H1 (cell line): ENCODE results near the gene RASSF4. TPM values are rescaled to one million over a fixed set of nuclear protein-coding genes. Genes with fewer than 3 reads are reported as not detected.
A peak's percentile ranks its signal among the peaks of the same experiment; 100 is the strongest.

Experiments used
- CTCF ChIA-PET: fragments of 300-600 bp; sonication (Branson Sonifier 250); formaldehyde crosslinking; loops from one replicate; lab custom pipeline; 2021; ENCODE audit not compliant: partially characterized antibody; lab: Charles Lee
- POLR2A ChIA-PET: fragments of 300-600 bp; sonication (Branson Sonifier 250); formaldehyde crosslinking; loops from one replicate; lab custom pipeline; 2021; ENCODE audit warnings: inconsistent platforms; ENCODE audit not compliant: partially characterized antibody; lab: Charles Lee
- DNase-seq, 2 experiments: peaks; one replicate each; pipeline versions ENCODE4 v3.0.0 to v3.0.0-alpha.2; 2010 to 2022; ENCODE audit warnings: low spot score in 2 of 2, low read depth in 1 of 2, mixed read lengths in 1 of 2
- FAIRE-seq: peaks from 2 replicates; lab custom pipeline; 2011; peaks lifted over from hg19 to GRCh38; lab: Jason Lieb, UNC
- H2AFZ ChIP-seq: 2 replicates; pipeline ENCODE4 v1.8.1; 2012; ENCODE audit warnings: low read length, inconsistent platforms
- H2AK5ac ChIP-seq: 2 replicates; pipeline ENCODE4 v1.6.1; 2013; ENCODE audit warnings: low read depth, low read length
- H2BK120ac ChIP-seq: replicated peaks from 2 replicates; pipeline ENCODE3; 2013; ENCODE audit warnings: low read depth, low read length, inconsistent platforms
- H2BK12ac ChIP-seq: 2 replicates; pipeline ENCODE4 v1.6.1; 2013; ENCODE audit warnings: low read depth, low read length
- H2BK15ac ChIP-seq: 2 replicates; pipeline ENCODE4 v1.6.1; 2013; ENCODE audit warnings: low read length
- H2BK20ac ChIP-seq: 2 replicates; pipeline ENCODE4 v1.6.1; 2013; ENCODE audit warnings: low read length
- H2BK5ac ChIP-seq: 2 replicates; pipeline ENCODE4 v1.6.1; 2013; ENCODE audit warnings: low read depth, low read length
- H3K14ac ChIP-seq: 2 replicates; pipeline ENCODE4 v1.6.1; 2013; ENCODE audit warnings: inconsistent platforms; ENCODE audit not compliant: insufficient read length
- H3K18ac ChIP-seq: 2 replicates; pipeline ENCODE4 v1.6.1; 2013; ENCODE audit warnings: low read length; ENCODE audit errors: extremely low read depth
- H3K23ac ChIP-seq: 2 replicates; pipeline ENCODE4 v1.6.1; 2013; ENCODE audit warnings: inconsistent platforms; ENCODE audit not compliant: insufficient read length
- H3K23me2 ChIP-seq: 2 replicates; pipeline ENCODE4 v1.6.1; 2013; ENCODE audit warnings: low read depth, low read length
- H3K27ac ChIP-seq: 2 replicates; pipeline ENCODE4 v1.6.1; 2011; ENCODE audit warnings: low read depth, low read length, inconsistent platforms
- H3K27me3 ChIP-seq, 4 experiments: replicated peaks in 1 of 4; 1 replicate in 1 of 4; 2 replicates in 3 of 4; pipeline versions ENCODE4 v1.6.1 to v1.8.1; 2011 to 2013; ENCODE audit warnings: low read length in 3 of 4, mild to moderate bottlenecking in 3 of 4, inconsistent platforms in 2 of 4, mixed read lengths in 2 of 4, moderate library complexity in 1 of 4; ENCODE audit not compliant: control insufficient read depth in 3 of 4, insufficient read depth in 3 of 4; ENCODE audit errors: extremely low read depth in 1 of 4
- H3K36me3 ChIP-seq, 4 experiments: 2 replicates each; pipeline versions ENCODE4 v1.6.1 to v1.8.1; 2011 to 2013; ENCODE audit warnings: mild to moderate bottlenecking in 4 of 4, low read length in 3 of 4, moderate library complexity in 2 of 4, control low read depth in 1 of 4, inconsistent platforms in 1 of 4; ENCODE audit not compliant: insufficient read depth in 4 of 4, control insufficient read depth in 2 of 4
- H3K4ac ChIP-seq: replicated peaks from 2 replicates; pipeline ENCODE3; 2013; ENCODE audit warnings: low read length, low read depth, mixed read lengths, inconsistent platforms; ENCODE audit not compliant: insufficient read length
- H3K4me1 ChIP-seq, 4 experiments: replicated peaks in 1 of 4; 1 replicate in 1 of 4; 2 replicates in 3 of 4; pipeline versions ENCODE4 v1.6.1 to v1.8.1; 2011 to 2013; ENCODE audit warnings: low read length in 3 of 4, inconsistent platforms in 2 of 4, mixed read lengths in 1 of 4; ENCODE audit not compliant: insufficient read depth in 4 of 4, control insufficient read depth in 3 of 4
- H3K4me2 ChIP-seq, 2 experiments: 2 replicates each; pipeline versions ENCODE4 v1.6.1 to v1.8.1; 2011 to 2013; ENCODE audit warnings: low read depth in 2 of 2, low read length in 2 of 2, control low read depth in 1 of 2, inconsistent platforms in 1 of 2, mild to moderate bottlenecking in 1 of 2; ENCODE audit not compliant: insufficient read depth in 1 of 2
- H3K4me3 ChIP-seq, 4 experiments: fragments of 200-600, 300-600 bp in 1 of 4; sonication (generic), shearing (Covaris generic), sonication (Bioruptor Twin) in 1 of 4; 2 replicates each; pipeline versions ENCODE4 v1.5.1 to v1.8.1; 2011 to 2016; ENCODE audit warnings: low read length in 4 of 4, low read depth in 3 of 4, control low read depth in 2 of 4, inconsistent platforms in 2 of 4, mild to moderate bottlenecking in 2 of 4, mixed read lengths in 1 of 4, moderate library complexity in 1 of 4; ENCODE audit not compliant: insufficient read depth in 2 of 4; ENCODE audit errors: extremely low read depth in 1 of 4
- H3K56ac ChIP-seq: replicated peaks from 2 replicates; pipeline ENCODE3; 2013; ENCODE audit warnings: low read depth, mild to moderate bottlenecking, mixed read lengths, low read length, inconsistent platforms; ENCODE audit not compliant: insufficient read length
- H3K79me1 ChIP-seq: 2 replicates; pipeline ENCODE4 v1.6.1; 2013; ENCODE audit warnings: low read depth, low read length, control low read depth
- H3K79me2 ChIP-seq, 2 experiments: 2 replicates each; pipeline versions ENCODE4 v1.6.1 to v1.8.1; 2012 to 2013; ENCODE audit warnings: low read length in 2 of 2, mild to moderate bottlenecking in 2 of 2, inconsistent platforms in 1 of 2; ENCODE audit not compliant: insufficient read depth in 2 of 2, control insufficient read depth in 1 of 2
- H3K9ac ChIP-seq, 4 experiments: replicated peaks in 1 of 4; 1 replicate in 1 of 4; 2 replicates in 3 of 4; pipeline versions ENCODE4 v1.6.1 to v1.8.1; 2011 to 2013; ENCODE audit warnings: low read depth in 3 of 4, low read length in 3 of 4, control low read depth in 2 of 4, mild to moderate bottlenecking in 2 of 4, moderate library complexity in 2 of 4, inconsistent platforms in 1 of 4; ENCODE audit errors: extremely low read depth in 1 of 4
- H3K9me3 ChIP-seq, 2 experiments: 2 replicates each; pipeline versions ENCODE4 v1.6.1 to v1.8.1; 2012 to 2013; ENCODE audit warnings: mild to moderate bottlenecking in 2 of 2, moderate library complexity in 2 of 2, control low read depth in 1 of 2, inconsistent platforms in 1 of 2, low read depth in 1 of 2, low read length in 1 of 2, mixed read lengths in 1 of 2; ENCODE audit not compliant: insufficient read depth in 2 of 2
- H4K20me1 ChIP-seq, 2 experiments: replicated peaks in 1 of 2; 2 replicates each; pipeline versions ENCODE3 to v1.8.1; 2011 to 2013; ENCODE audit warnings: inconsistent platforms in 2 of 2, low read length in 2 of 2, mild to moderate bottlenecking in 1 of 2; ENCODE audit not compliant: insufficient read depth in 2 of 2, control insufficient read depth in 1 of 2
- H4K5ac ChIP-seq: 2 replicates; pipeline ENCODE4 v1.6.1; 2013; ENCODE audit warnings: low read length, low read depth, mixed read lengths, inconsistent platforms; ENCODE audit not compliant: insufficient read length
- H4K8ac ChIP-seq: 2 replicates; pipeline ENCODE4 v1.8.0; 2013; ENCODE audit warnings: mild to moderate bottlenecking, moderate library complexity, low read length, inconsistent platforms; ENCODE audit not compliant: insufficient read depth; ENCODE audit errors: extremely low read depth
- H4K91ac ChIP-seq: replicated peaks from 2 replicates; pipeline ENCODE3; 2013; ENCODE audit warnings: low read length, mixed read lengths, inconsistent platforms; ENCODE audit not compliant: insufficient read length
- CEBPB ChIP-seq: IDR thresholded peaks from 2 replicates; pipeline ENCODE4 v1.6.1; 2012; ENCODE audit warnings: low read depth, low read length
- CHD1 ChIP-seq: IDR thresholded peaks from 2 replicates; pipeline ENCODE4 v1.6.1; 2012; ENCODE audit warnings: low read depth, low read length, improper control_type of control experiment
- CHD2 ChIP-seq: IDR thresholded peaks from 2 replicates; pipeline ENCODE4 v1.6.1; 2012; ENCODE audit warnings: low read length, improper control_type of control experiment
- JUN ChIP-seq: IDR thresholded peaks from 2 replicates; pipeline ENCODE4 v1.6.1; 2011; ENCODE audit warnings: low read depth, mild to moderate bottlenecking, improper control_type of control experiment, low read length
- JUND ChIP-seq: IDR thresholded peaks from 2 replicates; pipeline ENCODE4 v1.6.1; 2011; ENCODE audit warnings: mild to moderate bottlenecking, improper control_type of control experiment, low read length
- KDM5A ChIP-seq: fragments of 200-600 bp; IDR thresholded peaks from 2 replicates; pipeline ENCODE4 v1.7.1; 2012; ENCODE audit warnings: mild to moderate bottlenecking, low read length, inconsistent platforms, mixed read lengths
- PHF8 ChIP-seq: fragments of 200-600 bp; sonication (generic); conservative IDR thresholded peaks from 2 replicates; pipeline ENCODE4 v1.7.1; 2012; ENCODE audit warnings: low read depth, mild to moderate bottlenecking, inconsistent platforms, low read length, moderate library complexity
- POLR2A ChIP-seq, 2 experiments: IDR thresholded peaks; 1 replicate in 1 of 2; 2 replicates in 1 of 2; pipeline ENCODE4 v1.6.1; 2011; ENCODE audit warnings: low read depth in 2 of 2, low read length in 2 of 2, mild to moderate bottlenecking in 2 of 2; ENCODE audit errors: control extremely low read depth in 1 of 2
- RBBP5 ChIP-seq: IDR thresholded peaks from 2 replicates; pipeline ENCODE4 v1.7.1; 2012; ENCODE audit warnings: low read depth, mild to moderate bottlenecking, inconsistent platforms, low read length, moderate library complexity, borderline replicate concordance
- RFX5 ChIP-seq: IDR thresholded peaks from 2 replicates; pipeline ENCODE4 v1.6.1; 2011; ENCODE audit warnings: low read depth, low read length, improper control_type of control experiment, borderline replicate concordance
- TEAD4 ChIP-seq: IDR thresholded peaks from 2 replicates; pipeline ENCODE4 v1.6.1; 2012; ENCODE audit warnings: low read depth, low read length, inconsistent platforms, mixed read lengths
- ZNF274 ChIP-seq: IDR thresholded peaks from 2 replicates; pipeline ENCODE4 v1.7.0; 2012; ENCODE audit warnings: low read length, borderline replicate concordance; ENCODE audit errors: extremely low read depth
- WGBS, 2 experiments: shearing (Covaris generic) in 1 of 2; methylation state at CpG; one replicate each; pipeline versions ENCODE4 v1.1.6 to v1.1.7; 2013 to 2015; ENCODE audit warnings: low lambda C conversion rate in 2 of 2, mixed read lengths in 2 of 2, inconsistent platforms in 1 of 2, low coverage in 1 of 2, missing lambda C conversion rate in 1 of 2; ENCODE audit not compliant: insufficient replicate concordance in 2 of 2, insufficient coverage in 1 of 2, insufficient read length in 1 of 2; ENCODE audit errors: extremely low coverage in 1 of 2, missing lambda C conversion rate in 1 of 2; 5-methylcytosine and 5-hydroxymethylcytosine counted together
- polyA plus RNA-seq, 7 experiments: library from polyadenylated mRNA; depleted of rRNA in 3 of 7; stranded (reverse) in 5 of 7; unstranded in 2 of 7; fragments of >200 nt in 5 of 7; fragments of 200-250 nt in 2 of 7; gene quantifications; 1 replicate in 5 of 7; 2 replicates in 1 of 7; 4 replicates in 1 of 7; pipeline versions ENCODE4 v1.2.1 to v1.2.3, GENCODE V29; 2011 to 2013; ENCODE audit warnings: missing spikeins in 2 of 7, mixed read lengths in 2 of 7
- total RNA-seq: library from RNA; stranded (reverse); fragmentation: NEBNext Ultra II Directional; extraction: Animal tissue kit (Norgen Biotek cat#: 25700); gene quantifications from 2 replicates; pipeline ENCODE4 v1.2.1, GENCODE V29; 2021

Gene RASSF4
- total and polyA plus RNA-seq, 2 of the 8 experiments (the other 6 are each of a cell fraction or from before 2014, with no cell fraction given): 14.3 to 14.5 TPM

GRCh38 chr10:44961230-44961571 is 1.6 kb downstream of the RASSF4 start:
- Histone ChIP-seq H4K5ac (no peak overlapping the region), H3K4me3 (no peak overlapping the region), H3K79me2 (no peaks in the 10 kb centered on the region; a peak in 1 of 4 replicates), H3K14ac (no peak overlapping the region), H3K27me3 (peaks cover 0 to 7% (median 3%) of the 10 kb centered on the region in 4 experiments; a peak in 4 of 7 replicates), H2AFZ (no peak overlapping the region), H4K8ac (no peak overlapping the region), H2BK120ac (no peak overlapping the region), H3K23me2 (peaks cover 8% of the 10 kb centered on the region), H3K9ac (no peak overlapping the region), H2BK15ac (peak overlapping the region; percentile 62; the same call in 1 of the 2 replicates), H2BK5ac (no peak overlapping the region), H3K9me3 (no peaks in the 10 kb centered on the region), H3K23ac (no peak overlapping the region), H3K36me3 (no peaks in the 10 kb centered on the region), H3K18ac (no peak overlapping the region), H4K20me1 (no peaks in the 10 kb centered on the region), H4K91ac (no peak overlapping the region), H2BK20ac (peak overlapping the region; percentile 15; the same call in 1 of the 2 replicates), H3K4ac (no peak overlapping the region), H3K79me1 (no peaks in the 10 kb centered on the region), H2AK5ac (no peak overlapping the region), H3K4me2 (peak overlapping the region in 1 of 2 experiments; percentile 90; a peak in 2 of 4 replicates), H3K27ac (no peak overlapping the region), H3K56ac (no peak overlapping the region), H2BK12ac (no peak overlapping the region), H3K4me1 (peaks cover 25 to 42% (median 34%) of the 10 kb centered on the region in 4 experiments)
- CTCF ChIA-PET: interaction anchor here (4.9 to 11.2 kb wide), 4 partner anchors 10 to 30 kb away, joined by 26 to 143 read pairs (median 102); no protein-coding TSS in a partner anchor
- no peak for FAIRE-seq
- POLR2A ChIA-PET: interaction anchor here (0.8 to 1.8 kb wide), 6 partner anchors 11 to 39 kb away, joined by 3 to 5 read pairs (median 4); no protein-coding TSS in a partner anchor
- 58% methylated on average over 4 of the region's 4 CpGs; no CpG with 5 or more reads in 1 of the 2 experiments for WGBS, 2 experiments
- TF ChIP-seq TEAD4 (no peak), CHD1 (no peak), CEBPB (no peak), JUND (no peak), RBBP5 (no peak), ZNF274 (no peak), CHD2 (no peak), JUN (no peak), RFX5 (no peak), PHF8 (no peak), KDM5A (no peak), POLR2A (IDR thresholded peaks at IDR 0.05; ENCODE audit: control extremely low read depth in 1 of 2, low read depth in 2 of 2, low read length in 2 of 2) (no peak)
- DNase-seq: peak in 1 of 2 experiments; percentile 26
